Keratinocyte (primary cell): ENCODE measurements around the gene ADAMTS6. TPM values are rescaled to one million over a fixed set of nuclear protein-coding genes. Genes with fewer than 3 reads are reported as not detected.

ENCODE experiments used
- DNase-seq: peaks from one replicate; pipeline ENCODE4 v3.0.0-alpha.2; 2011; ENCODE audit warnings: low read depth, missing footprints, low spot score
- FAIRE-seq: peaks from 2 replicates; lab custom pipeline; 2011; peaks lifted over from hg19 to GRCh38; lab: Jason Lieb, UNC
- H2AFZ ChIP-seq: 2 replicates; pipeline ENCODE4 v1.6.0; 2012; ENCODE audit warnings: low read length, control low read depth, inconsistent platforms; ENCODE audit not compliant: control insufficient read depth
- H3K27ac ChIP-seq: 2 replicates; pipeline ENCODE4 v1.5.1; 2011; ENCODE audit warnings: low read length; ENCODE audit not compliant: control insufficient read depth, insufficient read depth
- H3K27me3 ChIP-seq: 3 replicates; pipeline ENCODE4 v1.6.0; 2011; ENCODE audit warnings: low read length; ENCODE audit not compliant: control insufficient read depth, insufficient read depth; ENCODE audit errors: extremely low read depth
- H3K36me3 ChIP-seq, 2 experiments: 2 replicates in 1 of 2; 3 replicates in 1 of 2; pipeline ENCODE4 v1.5.1; 2011; ENCODE audit warnings: low read length in 2 of 2, mild to moderate bottlenecking in 1 of 2; ENCODE audit not compliant: control insufficient read depth in 2 of 2, insufficient read depth in 2 of 2; ENCODE audit errors: extremely low read depth in 1 of 2
- H3K4me1 ChIP-seq: 3 replicates; pipeline ENCODE4 v1.5.1; 2011; ENCODE audit warnings: low read length; ENCODE audit not compliant: control insufficient read depth, insufficient read depth; ENCODE audit errors: extremely low read depth
- H3K4me2 ChIP-seq: 3 replicates; pipeline ENCODE4 v1.6.0; 2011; ENCODE audit warnings: low read depth, low read length; ENCODE audit not compliant: control insufficient read depth, insufficient read depth; ENCODE audit errors: extremely low read depth
- H3K4me3 ChIP-seq, 3 experiments: fragments of 200-600 bp in 1 of 3; sonication (generic) in 1 of 3; 2 replicates in 2 of 3; 3 replicates in 1 of 3; pipeline ENCODE4 v1.5.1; 2011 to 2016; ENCODE audit warnings: low read length in 3 of 3, mild to moderate bottlenecking in 3 of 3, control low read depth in 2 of 3, inconsistent platforms in 1 of 3, low read depth in 1 of 3, mixed read lengths in 1 of 3, mixed run types in 1 of 3, moderate library complexity in 1 of 3; ENCODE audit not compliant: control insufficient read depth in 2 of 3, insufficient read depth in 2 of 3; ENCODE audit errors: extremely low read depth in 1 of 3
- H3K79me2 ChIP-seq: 2 replicates; pipeline ENCODE4 v1.6.0; 2012; ENCODE audit warnings: low read length; ENCODE audit not compliant: control insufficient read depth, insufficient read depth
- H3K9ac ChIP-seq: 3 replicates; pipeline ENCODE4 v1.6.0; 2011; ENCODE audit warnings: low read length; ENCODE audit not compliant: control insufficient read depth, insufficient read depth; ENCODE audit errors: extremely low read depth
- H3K9me1 ChIP-seq: 3 replicates; pipeline ENCODE4 v1.6.0; 2011; ENCODE audit warnings: low read length; ENCODE audit not compliant: control insufficient read depth, insufficient read depth; ENCODE audit errors: extremely low read depth
- H3K9me3 ChIP-seq: 2 replicates; pipeline ENCODE4 v1.5.1; 2012; ENCODE audit warnings: low read depth, low read length; ENCODE audit not compliant: control insufficient read depth
- H4K20me1 ChIP-seq: 3 replicates; pipeline ENCODE4 v1.6.0; 2011; ENCODE audit warnings: low read length; ENCODE audit not compliant: control insufficient read depth, insufficient read depth; ENCODE audit errors: extremely low read depth
- EZH2 ChIP-seq: IDR thresholded peaks from one replicate; pipeline ENCODE4 v1.6.1; 2012; ENCODE audit warnings: inconsistent platforms, mild to moderate bottlenecking, low read length, moderate library complexity
- dilution Hi-C: fragments of 300-500 bp; cut with MboI; formaldehyde crosslinking; loops from one replicate; pipeline ENCODE4 v1.7.0; 2020; ENCODE audit warnings: low sequenced_read_pairs; ENCODE audit not compliant: extremely low pct_ligation_motif_present
- polyA plus RNA-seq, 5 experiments: library from polyadenylated mRNA; depleted of rRNA in 3 of 5; stranded (reverse) in 3 of 5; stranded (forward) in 1 of 5; unstranded in 1 of 5; fragments of >200 nt; gene quantifications; 1 replicate in 1 of 5; 2 replicates in 3 of 5; 3 replicates in 1 of 5; pipeline versions ENCODE4 v1.2.1 to v1.2.3, GENCODE V29; 2011 to 2012; ENCODE audit warnings: missing spikeins in 2 of 5, low read depth in 1 of 5, low replicate concordance in 1 of 5
- TF ChIP-seq, protein P1 (sequence below), 3 experiments: IDR thresholded peaks in 1 of 3; conservative IDR thresholded peaks in 1 of 3; optimal IDR thresholded peaks in 1 of 3; 2 replicates in 2 of 3; 3 replicates in 1 of 3; pipeline versions ENCODE3 to v1.5.1; 2011; ENCODE audit warnings: low read length in 3 of 3, mild to moderate bottlenecking in 3 of 3, moderate library complexity in 2 of 3, control low read depth in 1 of 3, inconsistent platforms in 1 of 3; ENCODE audit not compliant: insufficient read depth in 2 of 3; ENCODE audit errors: extremely low read depth in 1 of 3

ADAMTS6 gene
- polyA plus RNA-seq, 1 donor (not counting 4 experiments of a cell fraction or from before 2014, with no cell fraction given) = 10.9 TPM

- dilution Hi-C loops = no loop called here
- H3K27me3 ChIP-seq = no peaks in the 10 kb centered on the region
- no peak overlapping the region for H2AFZ ChIP-seq
- no peaks in the 10 kb centered on the region for H4K20me1 ChIP-seq
- H3K9me1 ChIP-seq = no peaks in the 10 kb centered on the region
- H3K79me2 ChIP-seq = no peaks in the 10 kb centered on the region
- H3K9me3 ChIP-seq = no peaks in the 10 kb centered on the region
- no peak overlapping the region for H3K4me2 ChIP-seq
- FAIRE-seq (no peak), DNase-seq (no peak)
- no peak overlapping the region for H3K27ac ChIP-seq
- no peak overlapping the region for H3K4me3 ChIP-seq
- H3K36me3 ChIP-seq = peaks cover 0 to 5% of the 10 kb centered on the region in 2 experiments
- H3K4me1 ChIP-seq = no peaks in the 10 kb centered on the region
- H3K9ac ChIP-seq = no peak overlapping the region
- no peak for TF ChIP-seq EZH2
- TF ChIP-seq, protein P1, sequence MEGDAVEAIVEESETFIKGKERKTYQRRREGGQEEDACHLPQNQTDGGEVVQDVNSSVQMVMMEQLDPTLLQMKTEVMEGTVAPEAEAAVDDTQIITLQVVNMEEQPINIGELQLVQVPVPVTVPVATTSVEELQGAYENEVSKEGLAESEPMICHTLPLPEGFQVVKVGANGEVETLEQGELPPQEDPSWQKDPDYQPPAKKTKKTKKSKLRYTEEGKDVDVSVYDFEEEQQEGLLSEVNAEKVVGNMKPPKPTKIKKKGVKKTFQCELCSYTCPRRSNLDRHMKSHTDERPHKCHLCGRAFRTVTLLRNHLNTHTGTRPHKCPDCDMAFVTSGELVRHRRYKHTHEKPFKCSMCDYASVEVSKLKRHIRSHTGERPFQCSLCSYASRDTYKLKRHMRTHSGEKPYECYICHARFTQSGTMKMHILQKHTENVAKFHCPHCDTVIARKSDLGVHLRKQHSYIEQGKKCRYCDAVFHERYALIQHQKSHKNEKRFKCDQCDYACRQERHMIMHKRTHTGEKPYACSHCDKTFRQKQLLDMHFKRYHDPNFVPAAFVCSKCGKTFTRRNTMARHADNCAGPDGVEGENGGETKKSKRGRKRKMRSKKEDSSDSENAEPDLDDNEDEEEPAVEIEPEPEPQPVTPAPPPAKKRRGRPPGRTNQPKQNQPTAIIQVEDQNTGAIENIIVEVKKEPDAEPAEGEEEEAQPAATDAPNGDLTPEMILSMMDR (optimal IDR thresholded peaks at IDR 0.05 in 1 of 3, IDR thresholded peaks at IDR 0.05 in 1 of 3, conservative IDR thresholded peaks at IDR 0.05 in 1 of 3; ENCODE audit: extremely low read depth in 1 of 3, insufficient read depth in 2 of 3, low read length in 3 of 3) = no peak
These were observed 44.0 kb upstream of the ADAMTS6 start for GRCh38 chr5:65525726-65526125.

- no peaks in the 10 kb centered on the region for H4K20me1 ChIP-seq
- H3K9me1 ChIP-seq = no peaks in the 10 kb centered on the region
- FAIRE-seq = no peak
- H3K79me2 ChIP-seq = no peaks in the 10 kb centered on the region
- peaks cover 0 to 3% of the 10 kb centered on the region in 2 experiments for H3K36me3 ChIP-seq
- no peak overlapping the region for H3K4me2 ChIP-seq
- H3K4me1 ChIP-seq = no peaks in the 10 kb centered on the region
- H3K27ac ChIP-seq = no peak overlapping the region
- no peak for DNase-seq
- dilution Hi-C loops = no loop called here
- no peaks in the 10 kb centered on the region for H3K9me3 ChIP-seq
- no peak overlapping the region for H3K9ac ChIP-seq
- TF ChIP-seq EZH2 = no peak
- TF ChIP-seq, protein P1 (optimal IDR thresholded peaks at IDR 0.05 in 1 of 3, IDR thresholded peaks at IDR 0.05 in 1 of 3, conservative IDR thresholded peaks at IDR 0.05 in 1 of 3; ENCODE audit: extremely low read depth in 1 of 3, insufficient read depth in 2 of 3, low read length in 3 of 3) = no peak
- H3K27me3 ChIP-seq = no peaks in the 10 kb centered on the region
- H3K4me3 ChIP-seq = no peak overlapping the region
- no peak overlapping the region for H2AFZ ChIP-seq
These were observed 30.6 kb upstream of the ADAMTS6 start for GRCh38 chr5:65512170-65512937.
